Measurements from ENCODE around the gene CTTN.

Gene CTTN

GRCh38 chr11:70473186-70473872 lies 75.0 kb downstream of the CTTN start:
- no peak for TF ChIP-seq CTCF (IDR thresholded peaks at IDR 0.05; ENCODE audit: low read depth, low read length)
- H3K4me3 ChIP-seq (replicated peaks in 1 of 2; ENCODE audit: low read depth in 2 of 2, low read length in 2 of 2): no peak overlapping the region
- DNase-seq (ENCODE audit: low read depth in 2 of 2): no peak

- DNase-seq (ENCODE audit: low read depth in 2 of 2): no peak
- H3K4me3 ChIP-seq (replicated peaks in 1 of 2; ENCODE audit: low read depth in 2 of 2, low read length in 2 of 2): no peak overlapping the region
- no peak for TF ChIP-seq CTCF (IDR thresholded peaks at IDR 0.05; ENCODE audit: low read depth, low read length)
These were observed 75.8 kb downstream of the CTTN start for GRCh38 chr11:70473873-70474690.

GRCh38 chr11:70474710-70475109 lies 76.4 kb downstream of the CTTN start:
- no peak for TF ChIP-seq CTCF (IDR thresholded peaks at IDR 0.05; ENCODE audit: low read depth, low read length)
- H3K4me3 ChIP-seq (replicated peaks in 1 of 2; ENCODE audit: low read depth in 2 of 2, low read length in 2 of 2): no peak overlapping the region
- no peak for DNase-seq (ENCODE audit: low read depth in 2 of 2)

GRCh38 chr11:70476669-70477068 lies 78.3 kb downstream of the CTTN start:
- TF ChIP-seq CTCF (IDR thresholded peaks at IDR 0.05; ENCODE audit: low read depth, low read length): no peak
- no peak overlapping the region for H3K4me3 ChIP-seq (replicated peaks in 1 of 2; ENCODE audit: low read depth in 2 of 2, low read length in 2 of 2)
- no peak for DNase-seq (ENCODE audit: low read depth in 2 of 2)

- no peak overlapping the region for H3K4me3 ChIP-seq (replicated peaks in 1 of 2; ENCODE audit: low read depth in 2 of 2, low read length in 2 of 2)
- DNase-seq (ENCODE audit: low read depth in 2 of 2): no peak
- no peak for TF ChIP-seq CTCF (IDR thresholded peaks at IDR 0.05; ENCODE audit: low read depth, low read length)
These were observed 78.8 kb downstream of the CTTN start for GRCh38 chr11:70477176-70477575.

GRCh38 chr11:70477609-70478008 lies 79.3 kb downstream of the CTTN start:
- no peak for TF ChIP-seq CTCF (IDR thresholded peaks at IDR 0.05; ENCODE audit: low read depth, low read length)
- no peak overlapping the region for H3K4me3 ChIP-seq (replicated peaks in 1 of 2; ENCODE audit: low read depth in 2 of 2, low read length in 2 of 2)
- no peak for DNase-seq (ENCODE audit: low read depth in 2 of 2)

Measured in cardiac fibroblast (primary cell).